Effector memory CD4-positive, alpha-beta T cell (primary cell): ENCODE data around the gene MGRN1.

Experiments
- DNase-seq, 3 donors: peaks; one replicate each; pipeline ENCODE4 v3.0.0-alpha.2; 2020
- H3K27ac ChIP-seq: 2 replicates; pipeline ENCODE4 v1.7.0; 2013; ENCODE audit warnings: mild to moderate bottlenecking, low read length, moderate library complexity; ENCODE audit not compliant: insufficient read depth, poor library complexity, severe bottlenecking
- H3K27me3 ChIP-seq: replicated peaks from 2 replicates; pipeline ENCODE4 v1.7.0; 2013; ENCODE audit warnings: mild to moderate bottlenecking, low read length; ENCODE audit not compliant: insufficient read depth, control insufficient read depth, poor library complexity, severe bottlenecking
- H3K36me3 ChIP-seq: 2 replicates; pipeline ENCODE4 v1.7.0; 2013; ENCODE audit warnings: mild to moderate bottlenecking, low read length, moderate library complexity; ENCODE audit not compliant: control insufficient read depth, insufficient read depth
- H3K4me1 ChIP-seq: 2 replicates; pipeline ENCODE4 v1.7.0; 2013; ENCODE audit warnings: low read length, mild to moderate bottlenecking; ENCODE audit not compliant: control insufficient read depth, insufficient read depth, poor library complexity, severe bottlenecking
- H3K4me3 ChIP-seq: 2 replicates; pipeline ENCODE4 v1.7.0; 2013; ENCODE audit warnings: low read length, low read depth, mild to moderate bottlenecking; ENCODE audit not compliant: insufficient read depth, poor library complexity, severe bottlenecking
- H3K9me3 ChIP-seq: 2 replicates; pipeline ENCODE4 v1.7.0; 2013; ENCODE audit warnings: mild to moderate bottlenecking, low read length, moderate library complexity; ENCODE audit not compliant: control insufficient read depth

Gene MGRN1

GRCh38 chr16:4603624-4604170 is 20.9 kb upstream of the MGRN1 start:
- Histone ChIP-seq H3K27me3 (no peaks in the 10 kb centered on the region), H3K27ac (no peak overlapping the region), H3K36me3 (peaks cover 6% of the 10 kb centered on the region), H3K4me3 (no peak overlapping the region), H3K9me3 (no peaks in the 10 kb centered on the region), H3K4me1 (no peaks in the 10 kb centered on the region)
- DNase-seq: no peak

GRCh38 chr16:4604401-4604800 is 20.2 kb upstream of the MGRN1 start:
- H3K4me3 ChIP-seq: no peak overlapping the region
- no peaks in the 10 kb centered on the region for H3K9me3 ChIP-seq
- H3K27me3 ChIP-seq: no peaks in the 10 kb centered on the region
- peaks cover 7% of the 10 kb centered on the region for H3K36me3 ChIP-seq
- H3K4me1 ChIP-seq: no peaks in the 10 kb centered on the region
- DNase-seq: no peak
- no peak overlapping the region for H3K27ac ChIP-seq

GRCh38 chr16:4606354-4606753 is 18.3 kb upstream of the MGRN1 start:
- Histone ChIP-seq H3K9me3 (no peaks in the 10 kb centered on the region), H3K4me3 (no peak overlapping the region), H3K27ac (no peak overlapping the region), H3K27me3 (no peaks in the 10 kb centered on the region), H3K4me1 (no peaks in the 10 kb centered on the region), H3K36me3 (peaks cover 14% of the 10 kb centered on the region)
- no peak for DNase-seq

- peaks cover 14% of the 10 kb centered on the region for H3K36me3 ChIP-seq
- no peaks in the 10 kb centered on the region for H3K27me3 ChIP-seq
- DNase-seq: no peak
- H3K4me3 ChIP-seq: no peak overlapping the region
- H3K9me3 ChIP-seq: no peaks in the 10 kb centered on the region
- H3K27ac ChIP-seq: no peak overlapping the region
- H3K4me1 ChIP-seq: peaks cover 8% of the 10 kb centered on the region
Measured at GRCh38 chr16:4607841-4608703, 16.6 kb upstream of the MGRN1 start.

- Histone ChIP-seq H3K27ac (no peak overlapping the region), H3K27me3 (no peaks in the 10 kb centered on the region), H3K4me3 (no peak overlapping the region), H3K9me3 (no peaks in the 10 kb centered on the region), H3K36me3 (peaks cover 14% of the 10 kb centered on the region), H3K4me1 (peaks cover 13% of the 10 kb centered on the region)
- DNase-seq: no peak
Measured at GRCh38 chr16:4608704-4608980, 16.0 kb upstream of the MGRN1 start.

GRCh38 chr16:4609200-4610010 is 15.2 kb upstream of the MGRN1 start:
- DNase-seq: no peak
- H3K27me3 ChIP-seq: no peaks in the 10 kb centered on the region
- H3K9me3 ChIP-seq: no peaks in the 10 kb centered on the region
- no peak overlapping the region for H3K27ac ChIP-seq
- H3K4me1 ChIP-seq: peaks cover 15% of the 10 kb centered on the region
- no peak overlapping the region for H3K4me3 ChIP-seq
- peaks cover 14% of the 10 kb centered on the region for H3K36me3 ChIP-seq

- no peaks in the 10 kb centered on the region for H3K27me3 ChIP-seq
- H3K9me3 ChIP-seq: no peaks in the 10 kb centered on the region
- peaks cover 21% of the 10 kb centered on the region for H3K4me1 ChIP-seq
- H3K27ac ChIP-seq: no peak overlapping the region
- no peak overlapping the region for H3K4me3 ChIP-seq
- peaks cover 14% of the 10 kb centered on the region for H3K36me3 ChIP-seq
- no peak for DNase-seq
Measured at GRCh38 chr16:4610011-4611005, 14.3 kb upstream of the MGRN1 start.

GRCh38 chr16:4611337-4612021 is 13.1 kb upstream of the MGRN1 start:
- no peak overlapping the region for H3K27ac ChIP-seq
- no peaks in the 10 kb centered on the region for H3K9me3 ChIP-seq
- no peaks in the 10 kb centered on the region for H3K27me3 ChIP-seq
- no peak for DNase-seq
- H3K36me3 ChIP-seq: peaks cover 14% of the 10 kb centered on the region
- H3K4me1 ChIP-seq: peaks cover 26% of the 10 kb centered on the region
- H3K4me3 ChIP-seq: no peak overlapping the region

GRCh38 chr16:4612474-4612931 is 12.1 kb upstream of the MGRN1 start:
- peaks cover 32% of the 10 kb centered on the region for H3K4me1 ChIP-seq
- H3K27ac ChIP-seq: no peak overlapping the region
- DNase-seq: no peak

More at GRCh38 chr16:4612474-4612931, 12.1 kb upstream of the MGRN1 start:
- Histone ChIP-seq H3K9me3 (no peaks in the 10 kb centered on the region), H3K4me3 (no peak overlapping the region), H3K27me3 (no peaks in the 10 kb centered on the region), H3K36me3 (peaks cover 13% of the 10 kb centered on the region)
